ENCODE results near the gene TRIM46. TPM values are rescaled to one million over a fixed set of nuclear protein-coding genes. Genes with fewer than 3 reads are reported as not detected.

Gene TRIM46
- total and polyA plus RNA-seq, 9 of the 15 experiments (the other 6 are each of a cell fraction or from before 2014, with no cell fraction given): 0.05 to 0.60 (median 0.16) TPM; not detected in 3

DNA sequence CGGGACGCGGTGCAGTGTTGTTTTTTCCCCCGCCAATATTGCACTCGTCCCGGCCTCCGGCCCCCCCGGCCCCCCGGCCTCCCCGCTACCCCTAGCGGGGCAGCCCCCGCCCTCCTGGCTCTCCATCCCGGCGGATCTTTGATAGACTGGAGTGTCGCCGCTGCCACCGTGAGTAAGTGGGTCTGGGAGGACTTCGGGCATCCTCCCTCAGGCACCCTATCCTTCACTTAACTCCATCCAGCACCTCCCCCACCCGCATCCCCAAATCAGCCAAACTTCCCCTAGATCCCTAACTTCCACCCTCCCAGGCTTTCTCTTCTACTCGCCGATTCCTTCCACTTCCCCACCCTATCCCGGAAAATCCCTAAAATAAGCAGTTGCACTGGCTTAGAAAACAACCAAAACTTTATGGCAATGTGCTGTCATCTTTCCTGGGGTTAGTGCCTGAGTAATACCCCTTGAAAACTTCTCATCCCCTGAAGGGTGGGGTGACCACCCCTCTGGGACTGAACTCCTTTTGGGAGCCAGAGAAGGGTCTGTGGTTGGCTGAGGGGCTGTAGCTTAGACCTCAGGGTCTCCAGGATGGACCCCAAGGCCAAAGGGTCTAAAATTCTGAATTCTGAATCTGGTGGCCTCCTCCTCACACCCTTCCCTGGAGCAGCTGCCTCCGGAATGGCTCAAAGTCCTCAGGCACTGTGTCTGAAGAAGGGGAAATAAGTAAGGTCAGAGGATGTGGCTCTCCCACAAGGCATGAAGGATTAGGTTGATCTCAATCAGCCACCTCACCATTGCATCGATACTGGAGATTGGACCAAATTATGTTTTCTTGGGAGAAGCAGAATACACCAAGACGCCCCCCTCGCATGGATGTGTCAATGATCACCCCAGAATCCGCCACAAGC is 21.8 kb downstream of the TRIM46 start:
- WGBS (ENCODE audit: insufficient coverage, low coverage, missing lambda C conversion rate): 26% methylated on average over 15 of the region's 27 CpGs
- ChIA-PET POLR2A (interaction anchor here (0.6 to 2.0 kb wide), 7 partner anchors 11 to 134 kb away, joined by 3 to 12 read pairs (median 4); partner anchors contain the start of genes KRTCAP2 and THBS3), CTCF (ENCODE audit: low intra/inter-chr PET ratio) (no interaction called here)
- intact Hi-C loops (cut with micrococcal nuclease) (no loop called here), in situ Hi-C loops (cut with MboI) (no loop called here)
- no peaks in the 10 kb centered on the region for H4K20me1 ChIP-seq (replicated peaks; ENCODE audit: control insufficient read depth, insufficient read depth, low read length)
- no peaks in the 10 kb centered on the region for H3K9me1 ChIP-seq (ENCODE audit: control insufficient read depth, insufficient read depth, low read length)
- H3K4me3 ChIP-seq: peak overlapping the region; percentile 69
- ATAC-seq (no peak), FAIRE-seq (no peak), DNase-seq (ENCODE audit: extremely low read depth in 1 of 4, low spot score in 3 of 4) (peak in 1 of 4 experiments; percentile 65)
- no peaks in the 10 kb centered on the region for H3K27me3 ChIP-seq (ENCODE audit: control insufficient read depth in 2 of 2, insufficient read depth in 2 of 2, low read length in 2 of 2)
- H3K27ac ChIP-seq (ENCODE audit: extremely low read depth, low read depth, low read length): peak overlapping the region; percentile 100; the same call in 1 of the 3 replicates
- H3K79me2 ChIP-seq (ENCODE audit: control insufficient read depth, insufficient read depth, low read length): peaks cover 30% of the 10 kb centered on the region
- TSS peak; percentile 48 for BruUV-seq (replicated peaks)
- H2AFZ ChIP-seq (ENCODE audit: low read depth, low read length): 0 out of 2 replicates have a peak overlapping the region, but pooled peaks have one; percentile 31
- peaks cover 32% of the 10 kb centered on the region; the same call in 2 of the 3 replicates for H3K36me3 ChIP-seq (ENCODE audit: control insufficient read depth, insufficient read depth, low read length)
- peak overlapping the region; percentile 98 to 99 for H3K9ac ChIP-seq (ENCODE audit: insufficient read depth in 1 of 2, low read depth in 2 of 2, low read length in 2 of 2)
- H3K4me2 ChIP-seq (ENCODE audit: insufficient read depth, low read length): peak overlapping the region; percentile 97
- H3K4me1 ChIP-seq (replicated peaks in 1 of 2; ENCODE audit: control insufficient read depth in 2 of 2, insufficient read depth in 2 of 2, low read length in 2 of 2): peaks cover 19 to 48% of the 10 kb centered on the region in 2 experiments
- H3K9me3 ChIP-seq (replicated peaks; ENCODE audit: control insufficient read depth, insufficient read depth, low read depth, low read length): no peaks in the 10 kb centered on the region
- TF ChIP-seq, protein P1, sequence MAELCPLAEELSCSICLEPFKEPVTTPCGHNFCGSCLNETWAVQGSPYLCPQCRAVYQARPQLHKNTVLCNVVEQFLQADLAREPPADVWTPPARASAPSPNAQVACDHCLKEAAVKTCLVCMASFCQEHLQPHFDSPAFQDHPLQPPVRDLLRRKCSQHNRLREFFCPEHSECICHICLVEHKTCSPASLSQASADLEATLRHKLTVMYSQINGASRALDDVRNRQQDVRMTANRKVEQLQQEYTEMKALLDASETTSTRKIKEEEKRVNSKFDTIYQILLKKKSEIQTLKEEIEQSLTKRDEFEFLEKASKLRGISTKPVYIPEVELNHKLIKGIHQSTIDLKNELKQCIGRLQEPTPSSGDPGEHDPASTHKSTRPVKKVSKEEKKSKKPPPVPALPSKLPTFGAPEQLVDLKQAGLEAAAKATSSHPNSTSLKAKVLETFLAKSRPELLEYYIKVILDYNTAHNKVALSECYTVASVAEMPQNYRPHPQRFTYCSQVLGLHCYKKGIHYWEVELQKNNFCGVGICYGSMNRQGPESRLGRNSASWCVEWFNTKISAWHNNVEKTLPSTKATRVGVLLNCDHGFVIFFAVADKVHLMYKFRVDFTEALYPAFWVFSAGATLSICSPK (IDR thresholded peaks at IDR 0.05; ENCODE audit: borderline replicate concordance): no peak
- TF ChIP-seq, protein P2, sequence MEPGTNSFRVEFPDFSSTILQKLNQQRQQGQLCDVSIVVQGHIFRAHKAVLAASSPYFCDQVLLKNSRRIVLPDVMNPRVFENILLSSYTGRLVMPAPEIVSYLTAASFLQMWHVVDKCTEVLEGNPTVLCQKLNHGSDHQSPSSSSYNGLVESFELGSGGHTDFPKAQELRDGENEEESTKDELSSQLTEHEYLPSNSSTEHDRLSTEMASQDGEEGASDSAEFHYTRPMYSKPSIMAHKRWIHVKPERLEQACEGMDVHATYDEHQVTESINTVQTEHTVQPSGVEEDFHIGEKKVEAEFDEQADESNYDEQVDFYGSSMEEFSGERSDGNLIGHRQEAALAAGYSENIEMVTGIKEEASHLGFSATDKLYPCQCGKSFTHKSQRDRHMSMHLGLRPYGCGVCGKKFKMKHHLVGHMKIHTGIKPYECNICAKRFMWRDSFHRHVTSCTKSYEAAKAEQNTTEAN (CRISPR knock-in tag; IDR thresholded peaks at IDR 0.05): no peak
- no peak for TF ChIP-seq U2AF2 (optimal IDR thresholded peaks at IDR 0.05; ENCODE audit: low read depth, low read length)
- no peak for TF ChIP-seq DNMT1 (IDR thresholded peaks at IDR 0.05)
- TF ChIP-seq, protein P3, sequence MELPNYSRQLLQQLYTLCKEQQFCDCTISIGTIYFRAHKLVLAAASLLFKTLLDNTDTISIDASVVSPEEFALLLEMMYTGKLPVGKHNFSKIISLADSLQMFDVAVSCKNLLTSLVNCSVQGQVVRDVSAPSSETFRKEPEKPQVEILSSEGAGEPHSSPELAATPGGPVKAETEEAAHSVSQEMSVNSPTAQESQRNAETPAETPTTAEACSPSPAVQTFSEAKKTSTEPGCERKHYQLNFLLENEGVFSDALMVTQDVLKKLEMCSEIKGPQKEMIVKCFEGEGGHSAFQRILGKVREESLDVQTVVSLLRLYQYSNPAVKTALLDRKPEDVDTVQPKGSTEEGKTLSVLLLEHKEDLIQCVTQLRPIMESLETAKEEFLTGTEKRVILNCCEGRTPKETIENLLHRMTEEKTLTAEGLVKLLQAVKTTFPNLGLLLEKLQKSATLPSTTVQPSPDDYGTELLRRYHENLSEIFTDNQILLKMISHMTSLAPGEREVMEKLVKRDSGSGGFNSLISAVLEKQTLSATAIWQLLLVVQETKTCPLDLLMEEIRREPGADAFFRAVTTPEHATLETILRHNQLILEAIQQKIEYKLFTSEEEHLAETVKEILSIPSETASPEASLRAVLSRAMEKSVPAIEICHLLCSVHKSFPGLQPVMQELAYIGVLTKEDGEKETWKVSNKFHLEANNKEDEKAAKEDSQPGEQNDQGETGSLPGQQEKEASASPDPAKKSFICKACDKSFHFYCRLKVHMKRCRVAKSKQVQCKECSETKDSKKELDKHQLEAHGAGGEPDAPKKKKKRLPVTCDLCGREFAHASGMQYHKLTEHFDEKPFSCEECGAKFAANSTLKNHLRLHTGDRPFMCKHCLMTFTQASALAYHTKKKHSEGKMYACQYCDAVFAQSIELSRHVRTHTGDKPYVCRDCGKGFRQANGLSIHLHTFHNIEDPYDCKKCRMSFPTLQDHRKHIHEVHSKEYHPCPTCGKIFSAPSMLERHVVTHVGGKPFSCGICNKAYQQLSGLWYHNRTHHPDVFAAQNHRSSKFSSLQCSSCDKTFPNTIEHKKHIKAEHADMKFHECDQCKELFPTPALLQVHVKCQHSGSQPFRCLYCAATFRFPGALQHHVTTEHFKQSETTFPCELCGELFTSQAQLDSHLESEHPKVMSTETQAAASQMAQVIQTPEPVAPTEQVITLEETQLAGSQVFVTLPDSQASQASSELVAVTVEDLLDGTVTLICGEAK (IDR thresholded peaks at IDR 0.05): peak; percentile 62; the same call in 1 of the 2 replicates
- TF ChIP-seq, protein P3 (CRISPR knock-in tag; IDR thresholded peaks at IDR 0.05): no peak
